ENCODE data around the gene CTNNA1. TPM values are rescaled to one million over a fixed set of nuclear protein-coding genes. Genes with fewer than 3 reads are reported as not detected.

Gene CTNNA1
- total and polyA plus RNA-seq, 2 experiments from 2014 or later: 194 to 393 TPM

DNA sequence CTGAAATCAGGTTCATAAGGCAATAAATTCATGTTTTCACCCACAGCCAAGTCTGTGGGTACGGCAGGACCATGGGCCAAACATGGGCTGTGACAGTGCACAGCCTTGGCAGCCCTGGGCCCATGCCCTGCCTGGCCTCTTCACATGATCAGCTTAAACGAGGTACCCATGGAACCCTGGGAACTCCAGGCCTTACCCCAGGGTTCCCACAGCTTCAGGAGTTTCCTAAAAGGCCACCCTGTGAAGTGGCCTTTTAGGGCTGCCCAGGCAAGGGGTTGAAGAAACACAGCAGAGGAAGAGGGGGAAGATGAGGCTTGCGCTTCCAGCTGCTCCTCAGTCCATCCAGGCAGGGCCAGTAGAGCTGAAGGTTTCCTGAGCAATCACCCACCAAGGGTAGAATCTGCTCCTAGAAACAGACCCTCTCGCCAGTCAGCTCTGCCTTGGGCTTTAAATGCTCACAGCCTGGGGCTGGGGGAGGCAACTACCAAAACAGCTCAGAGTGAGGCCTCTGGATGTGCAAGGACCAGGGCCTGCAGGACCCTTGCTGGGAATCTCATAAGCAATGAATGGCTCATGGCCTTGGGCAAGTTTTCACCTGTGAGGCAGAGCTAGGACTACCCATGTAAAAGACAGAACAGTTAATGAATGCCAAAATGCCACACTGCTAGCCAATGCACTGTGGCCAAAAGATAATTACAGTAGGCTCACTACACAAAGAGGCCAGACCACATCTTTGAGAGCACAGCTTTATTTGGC lies 201.2 kb downstream of the CTNNA1 start:
- no peak overlapping the region for H3K9ac ChIP-seq
- H3K27ac ChIP-seq: no peak overlapping the region
- 79 to 90% methylated on average over 4 of the region's 4 CpGs for WGBS, 2 experiments (ENCODE audit: low coverage in 1 of 2, low lambda C conversion rate in 2 of 2, missing lambda C conversion rate in 2 of 2)
- no peaks in the 10 kb centered on the region for H3F3A ChIP-seq (ENCODE audit: insufficient read depth)
- H3K9me3 ChIP-seq (ENCODE audit: low read depth): no peaks in the 10 kb centered on the region
- no peaks in the 10 kb centered on the region for H3K9me2 ChIP-seq (ENCODE audit: insufficient read depth)
- H3K36me3 ChIP-seq (ENCODE audit: low read depth): no peaks in the 10 kb centered on the region
- no peaks in the 10 kb centered on the region for H3K79me2 ChIP-seq (ENCODE audit: insufficient read depth)
- TF ChIP-seq EZH2phosphoT487 (IDR thresholded peaks at IDR 0.05; ENCODE audit: insufficient read depth, low read depth) (no peak), EZH2 (IDR thresholded peaks at IDR 0.05; ENCODE audit: insufficient read depth, poor library complexity, severe bottlenecking) (no peak)
- no peaks in the 10 kb centered on the region for H4K20me1 ChIP-seq (ENCODE audit: insufficient read depth)
- H3K4me3 ChIP-seq: no peak overlapping the region
- no peaks in the 10 kb centered on the region for H3K27me3 ChIP-seq (replicated peaks; ENCODE audit: insufficient read depth)
- no peak overlapping the region for H2AFZ ChIP-seq
- H3K4me2 ChIP-seq (ENCODE audit: unreplicated experiment): no peak overlapping the region
- H3K4me1 ChIP-seq (ENCODE audit: insufficient read depth): peaks cover 11% of the 10 kb centered on the region
- no peak for DNase-seq
- in situ Hi-C loops (cut with MboI): no loop called here

DNA sequence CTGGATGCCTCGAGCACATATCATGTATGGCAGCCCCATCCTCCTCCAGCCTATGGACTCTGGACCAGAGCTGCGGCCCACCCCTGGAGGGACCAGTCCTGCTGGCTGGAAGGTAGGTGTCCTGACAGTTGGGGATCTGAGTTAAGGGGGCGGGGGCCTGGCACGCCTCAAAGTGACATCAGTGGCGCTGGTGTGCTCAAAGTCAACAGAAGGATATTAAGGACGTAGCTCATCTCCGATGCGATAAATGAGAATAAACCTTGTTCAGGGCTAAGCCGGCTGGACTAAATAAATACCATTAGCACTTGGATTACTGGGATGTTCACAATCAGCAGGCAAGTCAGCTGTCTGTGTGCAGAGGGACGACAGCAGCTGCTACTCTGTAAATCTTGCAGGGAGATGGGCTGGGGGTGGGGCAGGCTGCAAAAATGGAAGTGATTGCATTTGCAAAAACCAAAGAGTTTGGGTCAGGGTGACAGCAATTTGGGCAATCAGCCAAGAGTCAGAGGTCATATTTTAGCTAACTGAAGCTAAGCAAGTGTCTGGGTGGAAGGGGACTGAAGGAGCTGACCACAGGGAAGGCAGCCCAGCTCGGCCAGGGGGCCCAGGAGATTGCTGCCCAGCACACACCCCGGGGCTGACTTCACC lies 201.9 kb downstream of the CTNNA1 start:
- Histone ChIP-seq H3K27ac (no peak overlapping the region), H3K4me2 (ENCODE audit: unreplicated experiment) (no peak overlapping the region), H2AFZ (no peak overlapping the region), H3K4me3 (no peak overlapping the region), H3K27me3 (replicated peaks; ENCODE audit: insufficient read depth) (no peaks in the 10 kb centered on the region), H3F3A (ENCODE audit: insufficient read depth) (no peaks in the 10 kb centered on the region), H3K9me2 (ENCODE audit: insufficient read depth) (no peaks in the 10 kb centered on the region), H3K4me1 (ENCODE audit: insufficient read depth) (peaks cover 11% of the 10 kb centered on the region), H3K9me3 (ENCODE audit: low read depth) (no peaks in the 10 kb centered on the region), H3K79me2 (ENCODE audit: insufficient read depth) (no peaks in the 10 kb centered on the region), H4K20me1 (ENCODE audit: insufficient read depth) (no peaks in the 10 kb centered on the region), H3K9ac (no peak overlapping the region), H3K36me3 (ENCODE audit: low read depth) (no peaks in the 10 kb centered on the region)
- DNase-seq: no peak
- TF ChIP-seq EZH2phosphoT487 (IDR thresholded peaks at IDR 0.05; ENCODE audit: insufficient read depth, low read depth) (no peak), EZH2 (IDR thresholded peaks at IDR 0.05; ENCODE audit: insufficient read depth, poor library complexity, severe bottlenecking) (no peak)
- in situ Hi-C loops (cut with MboI): no loop called here
- WGBS, 2 experiments (ENCODE audit: low coverage in 1 of 2, low lambda C conversion rate in 2 of 2, missing lambda C conversion rate in 2 of 2): 86 to 88% methylated on average over 12 of the region's 12 CpGs

- in situ Hi-C loops (cut with MboI): no loop called here
- no peaks in the 10 kb centered on the region for H3K9me3 ChIP-seq (ENCODE audit: low read depth)
- no peaks in the 10 kb centered on the region for H3K27me3 ChIP-seq (replicated peaks; ENCODE audit: insufficient read depth)
- 85 to 86% methylated on average over 9 of the region's 9 CpGs for WGBS, 2 experiments (ENCODE audit: low coverage in 1 of 2, low lambda C conversion rate in 2 of 2, missing lambda C conversion rate in 2 of 2)
- TF ChIP-seq EZH2phosphoT487 (IDR thresholded peaks at IDR 0.05; ENCODE audit: insufficient read depth, low read depth) (no peak), EZH2 (IDR thresholded peaks at IDR 0.05; ENCODE audit: insufficient read depth, poor library complexity, severe bottlenecking) (no peak)
- no peaks in the 10 kb centered on the region for H3F3A ChIP-seq (ENCODE audit: insufficient read depth)
- H2AFZ ChIP-seq: no peak overlapping the region
- no peaks in the 10 kb centered on the region for H3K79me2 ChIP-seq (ENCODE audit: insufficient read depth)
- H4K20me1 ChIP-seq (ENCODE audit: insufficient read depth): no peaks in the 10 kb centered on the region
- H3K4me1 ChIP-seq (ENCODE audit: insufficient read depth): peaks cover 11% of the 10 kb centered on the region
- H3K9me2 ChIP-seq (ENCODE audit: insufficient read depth): no peaks in the 10 kb centered on the region
- no peaks in the 10 kb centered on the region for H3K36me3 ChIP-seq (ENCODE audit: low read depth)
- no peak overlapping the region for H3K9ac ChIP-seq
- H3K4me3 ChIP-seq: no peak overlapping the region
- no peak overlapping the region for H3K4me2 ChIP-seq (ENCODE audit: unreplicated experiment)
- no peak for DNase-seq
- H3K27ac ChIP-seq: no peak overlapping the region
Observed at GRCh38 chr5:138955671-138956295, 202.6 kb downstream of the CTNNA1 start.

GRCh38 chr5:138956801-138957200 lies 203.6 kb downstream of the CTNNA1 start:
- no peak overlapping the region for H3K9ac ChIP-seq
- H2AFZ ChIP-seq: no peak overlapping the region
- no peak overlapping the region for H3K4me3 ChIP-seq
- no peaks in the 10 kb centered on the region for H3F3A ChIP-seq (ENCODE audit: insufficient read depth)
- H3K27me3 ChIP-seq (replicated peaks; ENCODE audit: insufficient read depth): no peaks in the 10 kb centered on the region
- H3K27ac ChIP-seq: no peak overlapping the region
- H3K9me3 ChIP-seq (ENCODE audit: low read depth): no peaks in the 10 kb centered on the region
- H3K36me3 ChIP-seq (ENCODE audit: low read depth): no peaks in the 10 kb centered on the region
- DNase-seq: no peak
- H3K79me2 ChIP-seq (ENCODE audit: insufficient read depth): no peaks in the 10 kb centered on the region
- H3K9me2 ChIP-seq (ENCODE audit: insufficient read depth): no peaks in the 10 kb centered on the region
- H4K20me1 ChIP-seq (ENCODE audit: insufficient read depth): no peaks in the 10 kb centered on the region
- WGBS, 2 experiments (ENCODE audit: low coverage in 1 of 2, low lambda C conversion rate in 2 of 2, missing lambda C conversion rate in 2 of 2): 85 to 95% methylated on average over 1 of the region's 1 CpG
- H3K4me1 ChIP-seq (ENCODE audit: insufficient read depth): peaks cover 11% of the 10 kb centered on the region
- TF ChIP-seq EZH2phosphoT487 (IDR thresholded peaks at IDR 0.05; ENCODE audit: insufficient read depth, low read depth): no peak
- TF ChIP-seq EZH2 (IDR thresholded peaks at IDR 0.05; ENCODE audit: insufficient read depth, poor library complexity, severe bottlenecking): no peak
- H3K4me2 ChIP-seq (ENCODE audit: unreplicated experiment): no peak overlapping the region
- in situ Hi-C loops (cut with MboI): no loop called here
